ENCODE data around the gene RFC2. TPM values are rescaled to one million over a fixed set of nuclear protein-coding genes. Genes with fewer than 3 reads are reported as not detected.

The RFC2 gene
- total RNA-seq, 3 donors from 2014 or later (not counting 1 experiment from before 2014, with no cell fraction given) = 16.9 to 26.5 (median 20.5) TPM

GRCh38 chr7:74235518-74236268 is 18.5 kb downstream of the RFC2 start:
- H3K4me1 Mint-ChIP-seq = peaks cover 13 to 25% of the 10 kb centered on the region in 2 donors
- Histone ChIP-seq H3K4me1 (ENCODE audit: control insufficient read depth, insufficient read depth, low read length) (peaks cover 33% of the 10 kb centered on the region), H3K27ac (ENCODE audit: low read length) (no peak overlapping the region), H3K27me3 (ENCODE audit: control insufficient read depth, insufficient read depth, low read length) (no peaks in the 10 kb centered on the region), H3K9me3 (ENCODE audit: control insufficient read depth, insufficient read depth, low read length) (no peaks in the 10 kb centered on the region), H3K4me3 (ENCODE audit: low read length) (no peak overlapping the region), H3K36me3 (ENCODE audit: control insufficient read depth, insufficient read depth, low read length) (peaks cover 50% of the 10 kb centered on the region)
- no peaks in the 10 kb centered on the region for H3K9me3 Mint-ChIP-seq
- H3K4me3 Mint-ChIP-seq = no peak overlapping the region
- no peak overlapping the region for H3K27ac Mint-ChIP-seq
- H3K27me3 Mint-ChIP-seq (ENCODE audit: low read depth in 2 of 2) = no peaks in the 10 kb centered on the region
- intact Hi-C loops (cut with micrococcal nuclease) = no loop called here
- WGBS (ENCODE audit: insufficient coverage) = 89% methylated on average over 7 of the region's 8 CpGs
- no peak for ATAC-seq
- H3K36me3 Mint-ChIP-seq = no peaks in the 10 kb centered on the region
- no peak for DNase-seq
- no peak for TF ChIP-seq CTCF (IDR thresholded peaks at IDR 0.05)

GRCh38 chr7:74233655-74234285 is 20.4 kb downstream of the RFC2 start:
- Histone ChIP-seq H3K36me3 (ENCODE audit: control insufficient read depth, insufficient read depth, low read length) (peaks cover 46% of the 10 kb centered on the region), H3K27ac (ENCODE audit: low read length) (no peak overlapping the region), H3K27me3 (ENCODE audit: control insufficient read depth, insufficient read depth, low read length) (no peaks in the 10 kb centered on the region), H3K9me3 (ENCODE audit: control insufficient read depth, insufficient read depth, low read length) (no peaks in the 10 kb centered on the region), H3K4me1 (ENCODE audit: control insufficient read depth, insufficient read depth, low read length) (peaks cover 51% of the 10 kb centered on the region), H3K4me3 (ENCODE audit: low read length) (no peak overlapping the region)
- Mint-ChIP-seq H3K36me3 (no peaks in the 10 kb centered on the region), H3K27ac (no peak overlapping the region), H3K4me1 (peaks cover 19 to 35% of the 10 kb centered on the region in 2 donors), H3K9me3 (no peaks in the 10 kb centered on the region), H3K4me3 (no peak overlapping the region), H3K27me3 (ENCODE audit: low read depth in 2 of 2) (no peaks in the 10 kb centered on the region)
- TF ChIP-seq CTCF (IDR thresholded peaks at IDR 0.05) = no peak
- WGBS (ENCODE audit: insufficient coverage) = 96% methylated on average over 13 of the region's 13 CpGs
- intact Hi-C loops (cut with micrococcal nuclease) = no loop called here
- ATAC-seq (no peak), DNase-seq (no peak)

- Mint-ChIP-seq H3K36me3 (no peaks in the 10 kb centered on the region), H3K4me3 (peak overlapping the region; percentile 79), H3K27me3 (ENCODE audit: low read depth in 2 of 2) (no peaks in the 10 kb centered on the region), H3K9me3 (no peaks in the 10 kb centered on the region), H3K27ac (peak overlapping the region; percentile 97), H3K4me1 (peaks cover 25 to 44% of the 10 kb centered on the region in 2 donors)
- peaks cover 30% of the 10 kb centered on the region for H3K36me3 ChIP-seq (ENCODE audit: control insufficient read depth, insufficient read depth, low read length)
- H3K27me3 ChIP-seq (ENCODE audit: control insufficient read depth, insufficient read depth, low read length) = no peaks in the 10 kb centered on the region
- TF ChIP-seq CTCF (IDR thresholded peaks at IDR 0.05) = no peak
- WGBS (ENCODE audit: insufficient coverage) = 21% methylated on average over 12 of the region's 12 CpGs
- intact Hi-C loops (cut with micrococcal nuclease) = loop anchor here (2.0 kb wide), 1 partner anchor 20 kb away; the partner anchor contains the start of gene LAT2
- peak; percentile 84 to 87 (median 86) for ATAC-seq
- no peaks in the 10 kb centered on the region for H3K9me3 ChIP-seq (ENCODE audit: control insufficient read depth, insufficient read depth, low read length)
- peaks cover 62% of the 10 kb centered on the region for H3K4me1 ChIP-seq (ENCODE audit: control insufficient read depth, insufficient read depth, low read length)
- no peak overlapping the region for H3K4me3 ChIP-seq (ENCODE audit: low read length)
- peak overlapping the region; percentile 94 for H3K27ac ChIP-seq (ENCODE audit: low read length)
- DNase-seq = peak; percentile 47 to 57
Observed at GRCh38 chr7:74231232-74231590, 23.0 kb downstream of the RFC2 start.

Data from natural killer cell (primary cell).